CD4-positive, CD25-positive, alpha-beta regulatory T cell (primary cell): ENCODE results near the gene MYH13. TPM values are rescaled to one million over a fixed set of nuclear protein-coding genes. Genes with fewer than 3 reads are reported as not detected.

Experiments
- ATAC-seq, 2 donors: fragments of 150-1000 bp; cut with Tn5 transposase; one replicate each; pipeline ENCODE4 v1.10.0; 2021; ENCODE audit warnings: low read depth in 2 of 2, moderate number of reproducible peaks in 2 of 2, moderate library complexity in 1 of 2
- DNase-seq, 3 donors: peaks; one replicate each; pipeline versions ENCODE4 v3.0.0 to v3.0.0-alpha.2; 2012 to 2022; ENCODE audit warnings: mixed read lengths in 1 of 3
- H3K27ac ChIP-seq: one replicate; pipeline ENCODE4 v1.7.0; 2013; ENCODE audit warnings: mild to moderate bottlenecking, low read length; ENCODE audit not compliant: insufficient read depth, poor library complexity, severe bottlenecking
- H3K27me3 ChIP-seq: one replicate; pipeline ENCODE4 v1.7.0; 2013; ENCODE audit warnings: low read length; ENCODE audit not compliant: control insufficient read depth, insufficient read depth
- H3K36me3 ChIP-seq: one replicate; pipeline ENCODE4 v1.7.0; 2013; ENCODE audit warnings: mild to moderate bottlenecking, low read length, moderate library complexity; ENCODE audit not compliant: control insufficient read depth, insufficient read depth
- H3K4me1 ChIP-seq: 2 replicates; pipeline ENCODE4 v1.7.0; 2013; ENCODE audit warnings: mild to moderate bottlenecking, low read length; ENCODE audit not compliant: insufficient read depth, control insufficient read depth, poor library complexity, severe bottlenecking
- H3K4me3 ChIP-seq: one replicate; pipeline ENCODE4 v1.7.0; 2013; ENCODE audit warnings: low read depth, mild to moderate bottlenecking, low read length, moderate library complexity
- H3K9me3 ChIP-seq, 2 experiments: 1 replicate in 1 of 2; 2 replicates in 1 of 2; pipeline ENCODE4 v1.7.0; 2013; ENCODE audit warnings: low read length in 2 of 2, mild to moderate bottlenecking in 1 of 2, moderate library complexity in 1 of 2; ENCODE audit not compliant: control insufficient read depth in 2 of 2
- H3K27ac Mint-ChIP-seq, 3 donors: one replicate each; pipeline ENCODE4 v1.8.0; 2020 to 2022; ENCODE audit warnings: mild to moderate bottlenecking in 3 of 3, mixed read lengths in 3 of 3, moderate library complexity in 2 of 3
- H3K27me3 Mint-ChIP-seq: one replicate; pipeline ENCODE4 v1.8.0; 2022; ENCODE audit warnings: mild to moderate bottlenecking, mixed read lengths
- H3K36me3 Mint-ChIP-seq: one replicate; pipeline ENCODE4 v1.8.0; 2020; ENCODE audit warnings: mixed read lengths
- H3K4me1 Mint-ChIP-seq, 4 donors: one replicate each; pipeline ENCODE4 v1.8.0; 2020 to 2022; ENCODE audit warnings: mixed read lengths in 4 of 4, mild to moderate bottlenecking in 1 of 4
- H3K4me3 Mint-ChIP-seq, 4 donors: one replicate each; pipeline ENCODE4 v1.8.0; 2020 to 2022; ENCODE audit warnings: mild to moderate bottlenecking in 4 of 4, mixed read lengths in 4 of 4, moderate library complexity in 3 of 4
- H3K9me3 Mint-ChIP-seq, 7 donors: one replicate each; pipeline ENCODE4 v1.8.0; 2020 to 2022; ENCODE audit warnings: mixed read lengths in 7 of 7, mild to moderate bottlenecking in 3 of 7, moderate library complexity in 2 of 7
- polyA plus RNA-seq, 4 donors: library from polyadenylated mRNA; unstranded; fragments of 300-500 nt; fragmentation: Illumina TruSeq; gene quantifications; one replicate each; pipeline ENCODE4 v1.2.3, GENCODE V29; 2021
- total RNA-seq: library from RNA; stranded (reverse); gene quantifications from one replicate; pipeline ENCODE4 v1.2.3, GENCODE V29; 2022

MYH13 gene
- total and polyA plus RNA-seq, 5 donors from 2014 or later = not detected

- Histone ChIP-seq H3K27me3 (no peaks in the 10 kb centered on the region), H3K36me3 (no peaks in the 10 kb centered on the region), H3K9me3 (no peaks in the 10 kb centered on the region), H3K4me1 (no peaks in the 10 kb centered on the region), H3K27ac (no peak overlapping the region), H3K4me3 (no peak overlapping the region)
- Mint-ChIP-seq H3K9me3 (peaks cover 0 to 4% (median 0%) of the 10 kb centered on the region in 7 donors), H3K27ac (no peak overlapping the region), H3K4me1 (peaks cover 0 to 13% (median 2%) of the 10 kb centered on the region in 4 donors), H3K4me3 (no peak overlapping the region), H3K27me3 (no peaks in the 10 kb centered on the region), H3K36me3 (no peaks in the 10 kb centered on the region)
- DNase-seq (no peak), ATAC-seq (no peak)
Observed at GRCh38 chr17:10325031-10325695, 47.6 kb downstream of the MYH13 start.

GRCh38 chr17:10323812-10324610 is 48.8 kb downstream of the MYH13 start:
- H3K4me3 Mint-ChIP-seq = no peak overlapping the region
- no peaks in the 10 kb centered on the region for H3K27me3 Mint-ChIP-seq
- H3K9me3 Mint-ChIP-seq = peaks cover 0 to 4% (median 0%) of the 10 kb centered on the region in 7 donors

GRCh38 chr17:10318535-10318934 is 54.3 kb downstream of the MYH13 start:
- no peak overlapping the region for H3K27ac ChIP-seq
- H3K27me3 Mint-ChIP-seq = no peaks in the 10 kb centered on the region
- no peak overlapping the region for H3K4me3 Mint-ChIP-seq
- H3K27me3 ChIP-seq = no peaks in the 10 kb centered on the region
- no peaks in the 10 kb centered on the region for H3K4me1 ChIP-seq
- no peak overlapping the region for H3K4me3 ChIP-seq
- ATAC-seq = no peak
- no peaks in the 10 kb centered on the region for H3K9me3 ChIP-seq
- H3K36me3 Mint-ChIP-seq = no peaks in the 10 kb centered on the region
- peaks cover 0 to 3% (median 0%) of the 10 kb centered on the region in 7 donors for H3K9me3 Mint-ChIP-seq
- peaks cover 0 to 19% (median 3%) of the 10 kb centered on the region in 4 donors for H3K4me1 Mint-ChIP-seq
- H3K36me3 ChIP-seq = no peaks in the 10 kb centered on the region
- H3K27ac Mint-ChIP-seq = no peak overlapping the region
- no peak for DNase-seq

More at GRCh38 chr17:10323812-10324610, 48.8 kb downstream of the MYH13 start:
- Histone ChIP-seq H3K4me3 (no peak overlapping the region), H3K4me1 (no peaks in the 10 kb centered on the region), H3K9me3 (no peaks in the 10 kb centered on the region), H3K27ac (no peak overlapping the region), H3K27me3 (no peaks in the 10 kb centered on the region), H3K36me3 (no peaks in the 10 kb centered on the region)
- Mint-ChIP-seq H3K4me1 (peaks cover 0 to 17% (median 5%) of the 10 kb centered on the region in 4 donors), H3K36me3 (no peaks in the 10 kb centered on the region), H3K27ac (no peak overlapping the region)
- ATAC-seq = no peak
- no peak for DNase-seq

GRCh38 chr17:10317543-10317834 is 55.3 kb downstream of the MYH13 start:
- H3K27me3 Mint-ChIP-seq = no peaks in the 10 kb centered on the region
- H3K27ac Mint-ChIP-seq = no peak overlapping the region
- Histone ChIP-seq H3K36me3 (no peaks in the 10 kb centered on the region), H3K4me1 (no peaks in the 10 kb centered on the region), H3K9me3 (no peaks in the 10 kb centered on the region), H3K27me3 (no peaks in the 10 kb centered on the region), H3K4me3 (no peak overlapping the region), H3K27ac (no peak overlapping the region)
- no peaks in the 10 kb centered on the region for H3K36me3 Mint-ChIP-seq
- ATAC-seq = no peak
- DNase-seq = no peak
- H3K4me1 Mint-ChIP-seq = peaks cover 0 to 19% (median 3%) of the 10 kb centered on the region in 4 donors
- H3K4me3 Mint-ChIP-seq = no peak overlapping the region
- peaks cover 0 to 3% (median 0%) of the 10 kb centered on the region in 7 donors for H3K9me3 Mint-ChIP-seq

- Mint-ChIP-seq H3K4me1 (peaks cover 0 to 19% (median 3%) of the 10 kb centered on the region in 4 donors), H3K4me3 (no peak overlapping the region), H3K27me3 (no peaks in the 10 kb centered on the region), H3K27ac (no peak overlapping the region), H3K36me3 (no peaks in the 10 kb centered on the region), H3K9me3 (peaks cover 0 to 3% (median 0%) of the 10 kb centered on the region in 7 donors)
- Histone ChIP-seq H3K27me3 (no peaks in the 10 kb centered on the region), H3K4me3 (no peak overlapping the region), H3K27ac (no peak overlapping the region), H3K4me1 (no peaks in the 10 kb centered on the region), H3K36me3 (no peaks in the 10 kb centered on the region), H3K9me3 (no peaks in the 10 kb centered on the region)
- ATAC-seq (no peak), DNase-seq (peak in 1 of 3 donors; percentile 28)
Observed at GRCh38 chr17:10316801-10317542, 55.8 kb downstream of the MYH13 start.

- H3K4me1 ChIP-seq = no peaks in the 10 kb centered on the region
- H3K36me3 ChIP-seq = no peaks in the 10 kb centered on the region
- no peak overlapping the region for H3K4me3 ChIP-seq
- no peaks in the 10 kb centered on the region for H3K27me3 Mint-ChIP-seq
- no peak for DNase-seq
- no peak overlapping the region for H3K27ac Mint-ChIP-seq
- H3K9me3 Mint-ChIP-seq = peaks cover 0 to 6% (median 3%) of the 10 kb centered on the region in 7 donors
- H3K36me3 Mint-ChIP-seq = no peaks in the 10 kb centered on the region
- no peak overlapping the region for H3K4me3 Mint-ChIP-seq
- no peaks in the 10 kb centered on the region for H3K27me3 ChIP-seq
- no peak for ATAC-seq
- no peaks in the 10 kb centered on the region for H3K9me3 ChIP-seq
- peaks cover 0 to 5% (median 0%) of the 10 kb centered on the region in 4 donors for H3K4me1 Mint-ChIP-seq
- no peak overlapping the region for H3K27ac ChIP-seq
Observed at GRCh38 chr17:10314329-10314728, 58.5 kb downstream of the MYH13 start.

GRCh38 chr17:10313037-10313672 is 59.7 kb downstream of the MYH13 start:
- no peak overlapping the region for H3K4me3 Mint-ChIP-seq
- Histone ChIP-seq H3K36me3 (no peaks in the 10 kb centered on the region), H3K4me3 (no peak overlapping the region), H3K27me3 (no peaks in the 10 kb centered on the region), H3K27ac (no peak overlapping the region), H3K9me3 (no peaks in the 10 kb centered on the region), H3K4me1 (no peaks in the 10 kb centered on the region)
- no peaks in the 10 kb centered on the region for H3K36me3 Mint-ChIP-seq
- H3K4me1 Mint-ChIP-seq = peaks cover 0 to 5% (median 0%) of the 10 kb centered on the region in 4 donors
- ATAC-seq (no peak), DNase-seq (no peak)
- H3K9me3 Mint-ChIP-seq = peaks cover 0 to 6% (median 1%) of the 10 kb centered on the region in 7 donors
- no peak overlapping the region for H3K27ac Mint-ChIP-seq
- no peaks in the 10 kb centered on the region for H3K27me3 Mint-ChIP-seq
